Right lung (tissue), 5 donors: ENCODE data around the gene ZNF469. TPM values are rescaled to one million over a fixed set of nuclear protein-coding genes. Genes with fewer than 3 reads are reported as not detected.

ENCODE experiments used
- DNase-seq, 2 donors: peaks; one replicate each; pipeline ENCODE4 v3.0.0-alpha.2; 2013
- polyA plus RNA-seq, 5 donors: library from polyadenylated mRNA; unstranded; fragments of 120-200 nt; gene quantifications; one replicate each; pipeline versions ENCODE4 v1.2.1 to v1.2.3, GENCODE V29; 2013; ENCODE audit warnings: inconsistent platforms in 1 of 5, low replicate concordance in 1 of 5; ENCODE audit not compliant: insufficient read length in 5 of 5, insufficient read depth in 1 of 5

The ZNF469 gene
- polyA plus RNA-seq, 5 donors, result 1.5 to 3.1 (median 1.7) TPM

DNA sequence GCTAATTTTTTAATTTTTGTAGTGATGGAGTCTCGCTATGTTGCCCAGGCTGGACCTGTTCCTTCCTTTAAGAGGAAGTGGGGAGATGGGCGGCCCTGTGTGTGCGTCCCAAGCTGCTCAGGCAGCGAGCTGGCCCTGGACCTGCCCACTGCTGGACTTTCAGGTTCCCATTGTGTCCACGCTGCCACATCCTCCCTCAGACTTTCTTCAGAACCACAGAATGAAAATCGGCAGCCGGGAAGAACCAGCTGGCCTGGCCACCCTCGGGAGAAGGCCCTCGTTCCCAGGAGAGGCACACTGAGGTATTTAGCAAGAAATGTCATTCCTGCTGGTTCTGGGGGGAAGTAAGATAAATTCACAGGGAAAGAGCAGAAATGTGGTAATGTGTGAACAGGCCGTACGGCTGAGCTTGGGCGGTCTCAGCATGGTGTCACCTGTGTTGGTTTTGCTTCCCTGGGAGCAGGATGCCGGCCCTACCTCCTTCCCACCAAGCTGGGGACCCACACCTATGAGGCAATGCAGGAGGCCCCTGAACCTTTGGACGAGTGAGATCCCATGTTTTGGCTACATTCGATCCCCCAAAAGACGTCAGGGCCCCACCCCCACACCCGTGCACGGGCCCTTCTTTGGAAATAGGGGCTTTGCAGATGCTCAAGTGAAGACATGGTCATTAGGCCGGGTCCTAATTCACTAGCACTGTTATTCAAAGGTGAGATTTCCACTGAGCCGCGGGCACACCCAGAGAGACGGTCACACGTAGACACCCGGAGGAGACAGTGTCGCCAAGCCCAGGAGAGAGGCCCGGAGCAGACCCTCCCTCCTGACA is 35.9 kb upstream of the ZNF469 start:
- DNase-seq, result no peak

DNA sequence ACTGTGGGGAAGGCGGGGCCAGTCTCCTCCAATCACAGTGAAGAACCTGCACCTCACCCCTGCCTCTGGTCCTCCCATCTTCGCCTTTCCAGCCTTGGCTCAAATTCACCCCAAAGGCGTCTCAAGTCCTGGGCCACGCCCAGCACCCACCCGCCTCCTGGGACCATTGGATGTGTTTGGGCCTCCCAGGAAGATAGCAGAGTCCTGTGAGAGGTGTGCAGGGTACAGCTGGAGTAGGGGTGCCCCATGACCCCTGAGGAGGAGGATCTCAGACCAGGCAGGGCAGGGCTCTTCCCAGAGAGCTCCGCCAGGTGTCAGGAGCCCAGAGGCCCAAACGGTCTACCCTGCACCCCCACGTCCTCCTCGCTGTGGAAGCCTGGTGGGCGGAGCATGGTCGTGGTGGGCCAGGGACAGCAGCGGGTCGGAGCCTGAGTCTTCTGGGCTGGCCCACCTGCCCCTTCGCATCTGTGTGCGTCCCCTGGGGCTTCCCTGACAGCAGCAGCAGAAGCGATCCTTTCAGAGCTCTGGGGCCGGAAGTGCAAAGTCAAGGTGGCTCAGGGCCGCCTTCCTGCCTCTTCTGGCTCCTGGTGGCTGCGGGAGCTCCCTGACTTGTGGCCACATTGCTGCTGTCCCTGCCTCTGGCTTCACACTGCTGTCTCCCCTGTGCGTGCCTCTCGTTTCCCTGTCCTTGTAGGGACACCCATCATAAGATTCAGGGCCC is 34.9 kb upstream of the ZNF469 start:
- no peak for DNase-seq

- DNase-seq, result no peak
Observed at GRCh38 chr16:88348377-88349152, 34.2 kb upstream of the ZNF469 start.

DNA sequence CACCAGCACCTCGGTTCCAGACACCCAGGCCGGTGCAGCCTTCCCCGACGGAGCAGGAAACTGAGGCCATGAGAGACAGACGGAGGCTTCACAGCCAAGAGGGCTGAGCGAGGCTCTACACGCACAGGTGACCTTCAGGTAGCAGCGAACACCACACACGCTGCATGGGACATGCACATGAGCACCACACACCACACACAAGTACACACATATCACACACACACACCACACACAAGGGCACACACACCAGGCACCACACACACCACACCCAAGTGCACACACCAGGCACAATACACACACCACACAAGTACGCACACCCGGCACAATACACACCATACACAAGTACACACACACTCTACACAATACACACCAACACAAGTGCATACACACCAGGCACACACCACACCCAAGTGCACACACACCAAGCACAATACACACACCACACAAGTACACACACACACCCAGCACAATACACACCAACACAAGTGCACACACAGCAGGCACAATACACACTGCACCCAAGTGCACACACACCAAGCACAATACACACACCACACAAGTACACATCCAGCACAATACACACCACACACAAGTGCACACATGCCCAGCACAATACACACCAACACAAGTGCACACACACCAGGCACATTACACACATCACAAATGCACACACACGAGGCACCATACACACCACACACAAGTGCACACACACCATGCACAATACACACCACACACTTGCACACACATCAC is 33.4 kb upstream of the ZNF469 start:
- no peak for DNase-seq

- DNase-seq, result no peak
Observed at GRCh38 chr16:88349903-88350900, 32.6 kb upstream of the ZNF469 start.

GRCh38 chr16:88350922-88351321 is 31.8 kb upstream of the ZNF469 start:
- no peak for DNase-seq

- DNase-seq, result no peak
Observed at GRCh38 chr16:88351491-88352101, 31.2 kb upstream of the ZNF469 start.

DNA sequence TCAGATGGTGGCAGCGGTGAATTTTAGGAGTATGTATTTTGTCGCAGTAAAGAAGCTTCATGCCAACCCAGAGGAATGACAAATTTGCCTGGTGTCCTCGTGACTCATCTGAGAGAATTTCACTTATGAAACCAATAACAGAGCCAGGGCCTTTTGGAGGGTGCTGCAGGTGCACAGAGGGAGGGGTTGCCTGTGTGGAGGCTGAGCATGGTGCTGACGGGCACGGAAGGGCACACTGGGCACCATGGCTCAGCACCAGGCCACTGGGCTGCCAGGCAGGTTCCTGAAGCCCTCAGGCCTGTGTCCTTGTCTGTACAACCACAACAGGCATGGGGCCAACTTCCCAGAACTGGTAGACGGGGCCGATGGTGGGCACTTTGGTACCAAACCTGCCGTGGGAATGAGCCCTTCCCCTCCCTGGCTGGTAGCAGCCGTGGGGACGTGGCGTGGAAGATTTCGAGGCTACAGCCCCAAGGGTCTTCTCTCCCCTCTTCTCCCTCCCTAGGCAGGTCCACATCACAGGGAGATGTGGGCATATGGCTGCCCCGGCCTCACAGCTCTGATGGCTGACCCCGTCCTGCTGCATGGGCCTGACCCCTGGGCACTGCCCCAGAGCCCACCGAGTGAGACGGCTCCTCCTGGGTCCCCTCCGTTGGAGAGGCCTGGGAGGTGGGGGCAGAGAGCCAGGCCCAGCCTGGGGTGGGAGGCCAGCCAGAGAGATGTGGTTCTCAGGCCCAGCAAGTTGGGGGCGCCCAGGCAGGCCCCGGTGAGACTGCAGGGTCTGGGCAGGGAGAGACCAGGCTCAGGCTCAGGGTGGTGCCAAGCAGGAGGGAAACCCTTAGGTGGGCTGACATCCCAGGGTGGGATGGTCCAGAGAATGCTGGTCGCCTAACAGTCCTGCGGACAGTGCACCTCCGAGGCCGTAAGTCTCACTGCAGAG is 30.2 kb upstream of the ZNF469 start:
- DNase-seq, result no peak

- no peak for DNase-seq
Observed at GRCh38 chr16:88353232-88353631, 29.5 kb upstream of the ZNF469 start.

GRCh38 chr16:88353691-88354090 is 29.1 kb upstream of the ZNF469 start:
- no peak for DNase-seq

DNA sequence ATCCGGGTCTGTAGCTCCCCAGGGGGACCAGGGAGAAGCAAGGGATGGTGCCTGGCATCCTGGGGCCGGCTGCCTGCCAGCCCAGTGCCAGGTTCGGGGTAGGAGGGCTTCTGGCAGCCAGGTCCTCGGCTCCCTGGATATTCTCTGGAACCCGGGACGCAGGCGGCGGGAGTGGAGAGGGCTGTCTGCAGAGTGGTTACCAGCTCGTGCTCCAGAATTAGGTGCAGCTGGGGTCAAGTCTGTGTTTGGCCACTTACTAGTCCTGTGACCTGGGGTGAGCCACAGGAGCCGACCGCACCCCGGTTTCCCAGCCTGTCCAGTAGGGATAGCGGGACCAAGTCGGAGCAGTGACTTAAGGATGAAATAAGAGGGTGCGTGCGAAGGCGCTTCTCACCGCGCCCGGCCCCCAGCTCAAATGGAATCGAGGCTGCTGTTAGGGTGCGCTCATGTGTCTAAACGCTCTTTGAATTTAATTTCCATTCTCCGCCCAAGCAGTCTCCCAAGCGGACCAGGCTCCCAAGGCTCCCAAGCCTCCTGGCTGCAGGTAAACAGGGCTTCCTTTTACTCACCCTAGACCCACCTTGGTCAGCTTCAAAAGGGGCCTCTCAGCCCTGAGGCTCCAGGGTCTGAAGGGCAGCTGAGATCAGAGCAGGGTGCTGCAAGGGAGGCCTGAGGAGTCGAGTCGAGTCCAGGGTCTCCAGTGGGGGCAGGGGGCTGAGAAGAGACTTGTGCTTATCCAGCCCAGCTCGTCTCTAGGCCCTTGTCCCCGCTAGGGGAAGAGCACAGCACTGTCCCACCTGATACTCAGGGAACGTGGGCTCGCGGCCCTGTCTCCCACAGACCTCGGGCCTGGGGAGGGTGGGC is 28.3 kb upstream of the ZNF469 start:
- DNase-seq, result no peak

DNA sequence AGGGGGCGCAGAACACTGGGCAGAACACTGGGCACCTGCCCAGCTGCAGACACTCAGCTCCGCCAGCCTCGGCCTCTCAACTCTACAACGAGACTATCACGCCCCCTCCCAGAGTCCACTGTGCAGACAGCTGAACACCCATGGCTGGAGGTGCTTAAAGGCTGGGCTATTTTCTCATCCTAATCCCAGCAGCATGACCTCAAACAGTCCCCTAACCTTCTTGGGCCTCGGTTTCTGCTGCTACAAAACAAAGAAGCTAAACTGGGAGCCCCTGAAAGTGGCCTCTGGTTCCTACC is 27.7 kb upstream of the ZNF469 start:
- no peak for DNase-seq

GRCh38 chr16:88355389-88356123 is 27.2 kb upstream of the ZNF469 start:
- no peak for DNase-seq

DNA sequence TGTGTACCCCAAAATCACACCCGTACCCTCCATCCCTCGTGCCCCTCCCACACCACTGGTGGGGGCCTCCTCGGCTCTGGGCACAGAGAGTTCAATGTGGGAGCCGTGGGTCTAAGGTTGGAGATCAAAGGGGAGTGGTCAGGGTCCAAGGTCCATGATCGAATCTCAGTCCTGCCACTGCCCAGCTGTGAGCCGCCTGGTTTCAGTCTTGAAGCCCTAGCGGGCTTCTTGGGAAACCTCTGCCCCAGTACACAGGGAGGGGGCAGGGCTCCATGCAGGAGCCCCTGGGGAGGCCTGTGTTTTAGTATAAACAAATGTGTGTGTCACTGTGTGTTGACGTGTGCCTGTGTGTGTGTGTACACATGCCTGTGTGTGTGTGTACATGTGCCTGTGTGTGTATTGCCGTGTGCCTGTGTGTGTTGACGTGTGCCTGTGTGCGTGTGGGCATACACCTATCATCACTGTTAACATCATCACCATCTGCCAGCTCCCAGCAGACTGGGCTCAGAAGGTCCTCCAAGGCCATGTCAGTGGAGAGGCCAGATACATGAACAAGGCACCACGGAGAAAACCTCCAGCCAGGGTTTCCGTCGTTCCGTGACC is 26.5 kb upstream of the ZNF469 start:
- no peak for DNase-seq

DNA sequence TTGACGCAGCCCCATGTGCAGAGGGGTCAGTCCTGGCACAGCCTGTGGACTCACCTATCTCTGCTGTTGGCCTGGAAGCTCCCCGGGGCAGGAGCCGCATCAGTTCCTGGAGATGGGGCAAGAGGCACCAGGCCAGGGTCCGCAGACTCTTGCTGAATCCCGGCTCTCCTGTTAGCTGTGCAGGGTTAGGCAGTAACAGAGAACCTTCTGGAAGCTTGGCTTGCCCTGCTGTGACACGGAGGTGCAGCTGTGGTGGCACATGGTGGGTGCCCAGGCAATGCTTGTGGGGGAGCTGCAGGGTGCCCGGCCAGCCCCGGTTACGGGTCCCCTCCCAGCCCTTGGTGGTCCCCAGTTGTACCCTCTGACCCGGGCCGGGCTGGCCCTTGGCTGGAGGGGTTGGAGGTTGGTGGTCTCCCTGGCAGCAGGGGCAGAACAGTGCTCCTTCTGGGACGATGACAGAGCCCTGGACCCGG is 26.0 kb upstream of the ZNF469 start:
- DNase-seq, result no peak

GRCh38 chr16:88357317-88358022 is 25.3 kb upstream of the ZNF469 start:
- DNase-seq, result no peak
